Memory B cell (primary cell): ENCODE results near the gene MIPOL1.
"Not testable (repeated sequence)": the region's sequence is repeated elsewhere in the genome, so short reads cannot be mapped to it uniquely, and the experiment has no call there.

Experiments
- ATAC-seq: fragments of 150-1000 bp; cut with Tn5 transposase; 2 replicates; pipeline ENCODE4 v1.10.0; 2021; ENCODE audit warnings: low read depth, mild to moderate bottlenecking, moderate library complexity
- DNase-seq, 2 donors: peaks; one replicate each; pipeline ENCODE4 v3.0.0; 2022; ENCODE audit warnings: low spot score in 2 of 2
- H3K27ac Mint-ChIP-seq: one replicate; pipeline ENCODE4 v1.8.0; 2022; ENCODE audit warnings: mild to moderate bottlenecking, moderate library complexity, mixed read lengths
- H3K27me3 Mint-ChIP-seq: one replicate; pipeline ENCODE4 v1.8.0; 2022; ENCODE audit warnings: mixed read lengths
- H3K36me3 Mint-ChIP-seq: one replicate; pipeline ENCODE4 v1.8.0; 2022; ENCODE audit warnings: mild to moderate bottlenecking, mixed read lengths
- H3K4me1 Mint-ChIP-seq: one replicate; pipeline ENCODE4 v1.8.0; 2022; ENCODE audit warnings: mixed read lengths
- H3K4me3 Mint-ChIP-seq: one replicate; pipeline ENCODE4 v1.8.0; 2022; ENCODE audit warnings: mild to moderate bottlenecking, moderate library complexity, mixed read lengths
- H3K9me3 Mint-ChIP-seq: one replicate; pipeline ENCODE4 v1.8.0; 2022; ENCODE audit warnings: mixed read lengths

The MIPOL1 gene

DNA sequence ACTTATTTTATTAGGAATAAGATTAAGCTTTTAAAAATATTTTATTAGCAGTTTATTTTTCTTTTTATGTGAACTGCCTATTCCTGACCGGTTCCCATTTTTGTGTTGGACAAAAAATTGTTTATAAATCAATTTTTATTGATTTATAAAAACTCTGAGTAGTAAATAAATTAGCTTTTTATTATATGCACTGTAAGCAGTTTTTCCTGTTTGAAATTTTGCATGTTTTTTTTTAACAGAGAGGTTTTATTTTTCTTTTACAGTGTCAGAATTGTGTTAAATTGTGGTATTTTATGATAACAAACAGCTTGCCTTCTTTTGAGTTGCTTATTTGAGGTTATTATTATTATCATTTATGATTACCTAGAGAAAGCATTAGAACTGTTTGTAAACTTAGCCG, 329.3 kb downstream of the MIPOL1 start:
- ATAC-seq (no peak), DNase-seq (no peak)
- Mint-ChIP-seq H3K4me3 (no peak overlapping the region), H3K4me1 (no peaks in the 10 kb centered on the region), H3K27ac (no peak overlapping the region), H3K36me3 (no peaks in the 10 kb centered on the region), H3K27me3 (no peaks in the 10 kb centered on the region), H3K9me3 (peaks cover 6% of the 10 kb centered on the region)

DNA sequence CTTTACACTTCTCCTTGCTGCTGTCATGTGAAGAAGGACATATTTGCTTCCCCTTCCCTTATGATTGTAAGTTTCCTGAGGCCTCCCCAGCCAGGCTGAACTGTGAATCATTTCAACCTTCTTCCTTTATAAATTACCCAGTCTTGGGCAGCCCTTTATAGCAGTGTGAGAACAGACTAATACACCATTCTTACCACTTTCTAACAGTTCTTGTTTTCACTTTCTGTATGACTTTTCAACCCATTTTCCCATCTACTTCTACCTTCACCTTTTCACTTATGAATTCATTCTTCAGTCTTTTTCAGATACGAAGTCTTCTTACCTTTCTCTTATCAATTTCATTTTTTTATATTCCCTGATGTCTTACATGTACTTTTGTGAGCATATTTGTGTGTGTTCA, 342.3 kb downstream of the MIPOL1 start:
- H3K36me3 Mint-ChIP-seq: no peaks in the 10 kb centered on the region
- H3K4me1 Mint-ChIP-seq: no peaks in the 10 kb centered on the region
- H3K9me3 Mint-ChIP-seq: peaks cover 1% of the 10 kb centered on the region
- H3K27me3 Mint-ChIP-seq: no peaks in the 10 kb centered on the region
- no peak overlapping the region for H3K27ac Mint-ChIP-seq
- ATAC-seq (no peak), DNase-seq (no peak)
- no peak overlapping the region for H3K4me3 Mint-ChIP-seq

DNA sequence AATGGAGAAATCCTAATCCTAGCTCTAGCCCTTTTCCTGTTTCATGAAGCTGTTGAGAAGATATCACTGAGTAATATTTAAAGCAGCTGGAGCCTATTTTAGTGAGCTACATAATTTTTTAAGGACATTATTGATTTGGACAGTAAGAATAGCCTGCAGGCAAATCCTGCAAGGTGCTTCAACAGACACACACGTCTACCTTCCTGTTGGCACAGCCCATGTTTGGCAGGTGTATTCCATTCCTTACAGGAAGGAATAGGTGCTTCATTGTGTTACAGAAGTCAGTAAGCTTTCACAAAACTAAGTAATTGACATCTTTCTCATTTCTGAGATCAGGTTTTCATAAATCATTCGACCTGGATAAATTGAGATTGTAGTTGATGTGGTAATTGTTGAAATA, 346.7 kb downstream of the MIPOL1 start:
- H3K27ac Mint-ChIP-seq: no peak overlapping the region
- no peaks in the 10 kb centered on the region for H3K36me3 Mint-ChIP-seq
- H3K4me3 Mint-ChIP-seq: no peak overlapping the region
- H3K4me1 Mint-ChIP-seq: no peaks in the 10 kb centered on the region
- DNase-seq (no peak), ATAC-seq (no peak)
- H3K9me3 Mint-ChIP-seq: no peaks in the 10 kb centered on the region
- H3K27me3 Mint-ChIP-seq: no peaks in the 10 kb centered on the region

DNA sequence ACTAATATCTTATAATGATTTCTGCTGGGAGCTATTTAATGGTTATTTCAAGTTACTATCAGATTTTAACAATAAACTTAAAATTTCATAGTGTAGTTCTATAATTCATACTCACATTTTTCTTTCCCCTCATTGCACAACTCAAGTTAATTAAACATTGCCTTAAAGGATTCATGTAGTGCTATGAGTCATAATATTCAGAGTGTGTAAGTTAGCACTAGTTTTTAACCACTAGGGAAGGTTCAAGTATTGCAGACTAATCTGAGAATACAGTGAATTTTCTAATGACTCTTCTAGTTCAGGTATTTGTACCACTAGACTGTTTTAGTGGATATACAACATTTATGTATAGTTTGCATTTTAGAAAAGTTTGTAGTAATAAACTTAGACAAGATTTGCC, 347.4 kb downstream of the MIPOL1 start:
- Mint-ChIP-seq H3K4me3 (no peak overlapping the region), H3K27ac (no peak overlapping the region), H3K36me3 (no peaks in the 10 kb centered on the region), H3K27me3 (no peaks in the 10 kb centered on the region), H3K4me1 (no peaks in the 10 kb centered on the region), H3K9me3 (no peaks in the 10 kb centered on the region)
- DNase-seq (no peak), ATAC-seq (no peak)

DNA sequence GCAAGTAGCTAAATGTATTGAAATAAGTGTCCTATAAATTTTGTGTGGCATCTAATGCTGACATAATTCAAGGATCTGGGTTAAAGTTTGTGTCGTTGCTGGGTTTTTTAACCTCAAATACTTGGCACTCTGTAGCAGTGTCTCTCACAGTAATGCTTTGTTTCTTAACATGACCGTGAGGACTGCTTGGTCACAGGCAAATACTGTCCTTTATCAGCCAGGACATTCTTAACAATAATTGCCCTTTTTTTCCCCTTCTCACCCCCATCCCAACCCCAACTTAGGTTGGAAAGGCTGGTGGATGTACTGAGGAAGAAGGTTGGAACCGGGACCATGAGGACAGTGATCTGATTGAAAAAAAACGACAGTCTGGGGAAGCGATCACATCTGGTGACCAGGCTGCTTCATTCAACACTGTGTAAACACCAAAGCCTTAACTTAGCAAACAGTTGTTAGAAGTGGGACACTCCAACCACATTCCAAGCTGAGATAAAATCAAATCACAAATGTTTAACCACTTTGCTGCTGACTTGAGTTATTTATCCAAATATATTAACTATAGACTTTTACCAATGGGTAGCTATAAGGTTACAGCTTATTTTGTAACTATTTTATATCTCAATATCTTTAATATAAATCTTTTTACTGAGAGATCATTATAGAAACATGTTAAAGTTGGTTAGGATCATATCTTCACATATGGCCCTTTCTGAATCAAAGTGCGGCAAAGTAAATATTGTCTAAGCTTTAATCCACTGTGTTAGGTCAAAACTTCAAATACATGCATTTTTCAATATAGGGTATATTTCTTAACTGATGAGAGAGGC, 349.1 kb downstream of the MIPOL1 start:
- no peak overlapping the region for H3K27ac Mint-ChIP-seq
- ATAC-seq (no peak), DNase-seq (no peak)
- H3K36me3 Mint-ChIP-seq: no peaks in the 10 kb centered on the region
- no peak overlapping the region for H3K4me3 Mint-ChIP-seq
- no peaks in the 10 kb centered on the region for H3K4me1 Mint-ChIP-seq
- H3K27me3 Mint-ChIP-seq: no peaks in the 10 kb centered on the region
- H3K9me3 Mint-ChIP-seq: no peaks in the 10 kb centered on the region

DNA sequence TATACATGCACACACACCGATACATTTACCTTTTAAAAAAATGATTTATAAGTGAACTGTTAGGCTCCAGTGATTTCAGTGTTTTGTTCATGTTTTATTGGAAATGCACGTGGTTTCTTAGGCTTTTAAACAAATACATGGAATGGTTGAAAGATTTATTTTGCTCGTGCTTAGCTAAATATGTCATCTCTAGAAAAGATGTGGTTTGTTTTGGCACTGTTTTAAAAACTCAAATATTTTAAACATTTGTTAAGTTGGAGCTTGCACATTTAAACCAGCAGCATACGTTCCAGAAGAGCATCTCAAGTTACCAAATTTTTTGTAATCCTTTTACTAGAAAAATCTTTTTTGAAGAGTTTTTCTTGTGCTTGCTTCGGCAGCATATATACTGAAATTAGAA, 352.8 kb downstream of the MIPOL1 start:
- Mint-ChIP-seq H3K9me3 (peaks cover 4% of the 10 kb centered on the region), H3K4me3 (no peak overlapping the region), H3K27me3 (no peaks in the 10 kb centered on the region), H3K27ac (no peak overlapping the region), H3K36me3 (no peaks in the 10 kb centered on the region), H3K4me1 (no peaks in the 10 kb centered on the region)
- DNase-seq (no peak), ATAC-seq (no peak)

DNA sequence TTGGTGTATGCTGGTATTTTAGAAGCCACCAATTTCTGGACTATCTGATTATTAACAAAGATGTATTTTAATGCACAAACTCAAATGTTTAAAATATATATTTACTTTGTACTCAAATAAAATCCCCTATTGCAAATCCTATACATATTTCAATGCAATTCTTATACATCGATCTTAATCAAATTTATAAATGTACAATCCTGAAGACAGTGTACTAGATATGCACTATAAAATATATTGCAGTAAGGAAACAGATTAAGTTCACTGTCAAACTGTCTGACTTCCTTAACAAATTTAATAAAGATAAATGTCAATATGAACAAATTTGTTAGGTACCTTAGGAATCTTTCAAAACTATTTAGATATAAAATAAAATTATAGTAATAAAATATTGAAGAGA, 353.4 kb downstream of the MIPOL1 start:
- peaks cover 4% of the 10 kb centered on the region for H3K9me3 Mint-ChIP-seq
- no peak overlapping the region for H3K27ac Mint-ChIP-seq
- H3K27me3 Mint-ChIP-seq: no peaks in the 10 kb centered on the region
- H3K4me1 Mint-ChIP-seq: no peaks in the 10 kb centered on the region
- ATAC-seq: no peak
- H3K36me3 Mint-ChIP-seq: no peaks in the 10 kb centered on the region
- DNase-seq: no peak
- no peak overlapping the region for H3K4me3 Mint-ChIP-seq

DNA sequence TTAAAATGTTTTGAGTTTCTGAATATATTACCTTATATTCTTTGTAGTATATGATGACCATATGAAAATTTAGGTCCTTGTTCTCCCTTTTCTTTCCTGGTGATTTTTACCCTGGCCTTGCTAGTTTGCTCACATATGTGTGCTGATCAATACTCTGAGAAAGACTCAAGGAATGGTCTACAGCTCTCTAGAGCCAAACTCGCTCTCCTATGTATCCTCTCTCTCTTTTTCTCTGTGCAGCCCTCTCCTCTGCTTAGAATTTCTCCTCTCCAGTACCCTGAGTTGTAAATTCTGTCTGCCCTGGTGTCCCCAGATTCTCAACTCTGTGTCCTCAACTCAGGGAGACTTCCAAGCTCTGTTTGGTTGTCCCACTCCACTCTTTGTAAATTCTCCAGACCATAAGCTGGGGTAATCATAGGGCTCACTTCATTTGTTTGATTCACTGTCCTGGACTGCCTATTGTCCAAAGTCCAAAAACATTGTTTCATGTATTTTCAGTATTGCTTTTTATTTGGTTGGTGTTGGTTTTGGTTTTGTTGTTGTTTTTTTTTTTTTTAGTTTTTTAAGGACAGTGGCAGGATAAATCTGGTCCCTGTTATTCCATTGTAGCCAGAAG, 356.3 kb downstream of the MIPOL1 start:
- DNase-seq (no peak), ATAC-seq (no peak)
- Mint-ChIP-seq H3K36me3 (peaks cover 2% of the 10 kb centered on the region), H3K9me3 (peaks cover 7% of the 10 kb centered on the region), H3K27me3 (no peaks in the 10 kb centered on the region), H3K27ac (no peak overlapping the region), H3K4me3 (no peak overlapping the region), H3K4me1 (no peaks in the 10 kb centered on the region)

DNA sequence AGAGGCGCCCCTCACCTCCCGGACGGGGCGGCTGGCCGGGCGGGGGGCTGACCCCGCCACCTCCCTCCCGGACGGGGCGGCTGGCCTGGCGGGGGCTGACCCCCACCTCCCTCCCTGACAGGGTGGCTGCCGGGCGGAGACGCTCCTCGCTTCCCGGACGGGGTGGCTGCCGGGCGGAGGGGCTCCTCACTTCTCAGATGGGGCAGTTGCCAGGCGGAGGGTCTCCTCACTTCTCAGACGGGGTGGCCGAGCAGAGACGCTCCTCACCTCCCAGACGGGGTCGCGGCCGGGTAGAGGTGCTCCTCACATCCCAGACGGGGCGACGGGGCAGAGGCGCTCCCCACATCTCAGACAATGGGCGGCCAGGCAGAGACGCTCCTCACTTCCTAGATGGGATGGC, 357.9 kb downstream of the MIPOL1 start:
- not testable (repeated sequence) for DNase-seq, H3K9me3 Mint-ChIP-seq, H3K27me3 Mint-ChIP-seq, ATAC-seq, H3K4me1 Mint-ChIP-seq, H3K4me3 Mint-ChIP-seq, H3K27ac Mint-ChIP-seq, H3K36me3 Mint-ChIP-seq

DNA sequence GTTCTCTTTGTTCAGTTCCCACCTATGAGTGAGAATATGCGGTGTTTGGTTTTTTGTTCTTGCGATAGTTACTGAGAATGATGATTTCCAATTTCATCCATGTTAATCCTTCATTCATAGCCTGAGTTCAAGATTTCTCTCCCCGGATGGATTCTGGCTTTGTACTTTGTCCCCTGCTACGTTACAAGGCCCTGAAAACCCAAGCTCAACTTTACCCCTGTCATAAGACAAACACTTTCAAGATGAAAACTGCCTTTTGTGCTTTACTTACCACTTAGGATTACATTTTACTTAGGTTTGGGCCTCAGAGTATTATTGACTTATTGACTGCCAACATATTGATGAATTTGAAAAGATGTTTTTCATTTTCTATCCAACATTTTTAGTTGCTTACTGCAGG, 361.0 kb downstream of the MIPOL1 start:
- Mint-ChIP-seq H3K27ac (no peak overlapping the region), H3K27me3 (no peaks in the 10 kb centered on the region), H3K4me3 (no peak overlapping the region), H3K4me1 (no peaks in the 10 kb centered on the region), H3K9me3 (peaks cover 7% of the 10 kb centered on the region), H3K36me3 (peaks cover 2% of the 10 kb centered on the region)
- DNase-seq (no peak), ATAC-seq (no peak)

DNA sequence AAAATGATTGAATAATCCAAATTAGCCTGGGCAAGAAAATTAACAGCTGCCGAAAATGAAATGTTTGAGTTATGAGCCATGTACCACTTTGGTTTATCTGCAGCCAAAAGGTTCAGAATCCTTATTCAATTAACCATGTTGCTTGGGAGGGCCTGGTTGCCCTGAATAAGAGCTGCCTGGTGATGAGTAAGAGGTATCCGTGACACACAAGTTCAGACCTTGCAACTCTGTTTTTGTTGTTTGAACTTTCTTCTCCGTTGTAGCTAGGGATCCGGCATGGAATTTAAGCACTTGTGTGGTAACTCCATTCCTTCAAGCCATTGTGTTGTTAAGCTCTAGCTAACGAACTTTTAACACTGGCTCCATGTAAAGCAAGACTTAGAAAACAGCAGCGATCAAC, 361.6 kb downstream of the MIPOL1 start:
- no peak for DNase-seq
- Mint-ChIP-seq H3K27me3 (no peaks in the 10 kb centered on the region), H3K4me1 (no peaks in the 10 kb centered on the region), H3K27ac (no peak overlapping the region), H3K36me3 (peaks cover 2% of the 10 kb centered on the region), H3K4me3 (no peak overlapping the region), H3K9me3 (peaks cover 3% of the 10 kb centered on the region)
- ATAC-seq: no peak

DNA sequence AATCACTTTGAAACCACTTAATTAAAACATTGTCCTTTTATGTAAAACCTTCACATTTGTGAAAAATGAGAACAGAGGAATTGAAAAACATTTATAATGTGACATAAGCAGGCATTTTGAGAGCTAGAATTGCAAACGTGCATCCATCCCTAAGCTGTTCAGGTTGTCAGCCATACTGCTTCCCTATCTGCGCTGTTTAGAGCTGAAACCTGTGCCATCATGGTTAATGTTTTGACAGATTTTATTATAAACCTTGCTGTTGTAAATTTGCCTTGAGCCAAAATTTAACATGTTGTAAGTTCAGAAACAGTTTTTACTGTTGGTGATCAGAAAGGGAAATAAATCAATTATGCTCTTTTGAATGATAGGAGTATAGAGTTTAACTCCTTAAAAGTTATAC, 365.5 kb downstream of the MIPOL1 start:
- Mint-ChIP-seq H3K4me3 (no peak overlapping the region), H3K27me3 (no peaks in the 10 kb centered on the region), H3K27ac (no peak overlapping the region), H3K36me3 (no peaks in the 10 kb centered on the region), H3K4me1 (no peaks in the 10 kb centered on the region), H3K9me3 (no peaks in the 10 kb centered on the region)
- DNase-seq (no peak), ATAC-seq (no peak)

DNA sequence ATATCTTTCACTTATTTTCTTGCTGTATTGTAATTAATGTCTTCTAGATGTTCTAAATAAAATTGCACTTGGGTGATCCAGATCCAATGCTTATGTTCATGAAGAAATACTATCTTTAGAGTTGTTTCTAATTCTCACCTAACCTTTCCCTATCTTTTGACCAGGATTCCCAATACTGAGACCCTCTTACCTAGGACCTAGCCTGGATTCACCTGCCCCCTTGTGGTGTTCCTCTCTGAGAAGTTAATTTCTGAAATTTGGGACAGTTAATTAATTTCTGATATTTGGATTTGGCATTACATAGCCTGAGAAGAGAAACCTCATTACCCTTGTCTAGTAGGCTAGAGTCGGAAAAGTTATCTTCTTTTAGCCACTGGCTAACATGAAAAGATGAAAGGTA, 367.8 kb downstream of the MIPOL1 start:
- no peak for DNase-seq
- Mint-ChIP-seq H3K4me3 (no peak overlapping the region), H3K27me3 (no peaks in the 10 kb centered on the region), H3K27ac (no peak overlapping the region), H3K36me3 (no peaks in the 10 kb centered on the region), H3K4me1 (no peaks in the 10 kb centered on the region), H3K9me3 (no peaks in the 10 kb centered on the region)
- ATAC-seq: no peak

DNA sequence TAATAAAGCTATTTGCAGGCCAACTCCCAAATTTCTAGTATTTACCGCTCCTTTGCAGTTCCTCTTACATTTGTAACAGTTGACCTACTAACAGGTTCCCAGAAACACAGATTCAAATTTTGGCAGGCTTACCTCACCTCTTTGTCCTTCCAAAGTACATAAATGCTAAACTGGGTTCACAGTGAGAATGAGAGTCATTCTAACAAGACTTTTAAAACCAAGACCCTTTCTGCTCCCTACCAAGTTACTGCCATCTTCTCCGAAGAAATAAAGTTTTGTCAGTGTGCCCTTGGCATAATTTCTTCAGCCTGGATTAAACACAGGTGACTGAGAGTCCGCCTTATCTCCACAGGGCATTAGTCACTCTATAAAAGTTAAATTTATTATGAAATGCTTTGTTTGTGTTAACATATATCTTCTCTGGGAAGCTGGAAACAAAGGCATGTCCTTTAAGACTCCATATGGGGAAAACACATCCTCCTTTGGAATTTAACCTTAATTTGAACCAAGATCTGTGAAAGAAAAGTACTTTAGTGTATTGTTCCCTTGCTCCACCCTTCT, 369.2 kb downstream of the MIPOL1 start:
- ATAC-seq (no peak), DNase-seq (no peak)
- Mint-ChIP-seq H3K4me3 (no peak overlapping the region), H3K27me3 (no peaks in the 10 kb centered on the region), H3K4me1 (no peaks in the 10 kb centered on the region), H3K36me3 (no peaks in the 10 kb centered on the region), H3K9me3 (peaks cover 2% of the 10 kb centered on the region), H3K27ac (no peak overlapping the region)

DNA sequence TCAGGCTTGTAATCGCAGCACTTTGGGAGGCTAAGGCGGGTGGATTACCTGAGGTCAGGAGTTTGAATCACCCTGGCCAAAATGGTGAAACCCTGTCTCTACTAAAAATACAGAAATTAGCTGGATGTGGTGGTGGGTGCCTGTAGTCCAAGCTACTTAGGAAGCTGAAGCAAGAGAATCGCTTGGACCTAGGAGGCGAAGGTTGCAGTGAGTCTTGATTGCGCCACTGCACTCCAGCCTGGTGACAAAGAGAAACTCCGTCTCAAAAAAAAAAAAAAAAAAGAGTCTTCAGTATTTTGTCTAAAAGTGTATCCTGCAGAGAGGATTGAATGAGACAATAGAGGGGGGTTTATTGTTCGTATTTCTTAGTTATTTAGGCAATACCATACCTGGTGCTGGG, 372.0 kb downstream of the MIPOL1 start:
- H3K9me3 Mint-ChIP-seq: peaks cover 5% of the 10 kb centered on the region
- ATAC-seq: no peak
- no peak overlapping the region for H3K4me3 Mint-ChIP-seq
- no peak for DNase-seq
- no peaks in the 10 kb centered on the region for H3K4me1 Mint-ChIP-seq
- no peaks in the 10 kb centered on the region for H3K27me3 Mint-ChIP-seq
- H3K36me3 Mint-ChIP-seq: no peaks in the 10 kb centered on the region
- H3K27ac Mint-ChIP-seq: no peak overlapping the region
